Neutrophil (primary cell): ENCODE measurements around the gene PIK3CA.
"Not testable (repeated sequence)": the region's sequence is repeated elsewhere in the genome, so short reads cannot be mapped to it uniquely, and the experiment has no call there.

ENCODE experiments used
- H3K27ac ChIP-seq: fragments of 200-600 bp; sonication (generic); 2 replicates; pipeline ENCODE4 v1.5.1; 2016; ENCODE audit warnings: mild to moderate bottlenecking, moderate library complexity
- H3K27me3 ChIP-seq: fragments of 200-600 bp; sonication (generic); 2 replicates; pipeline ENCODE4 v1.6.0; 2016; ENCODE audit warnings: mild to moderate bottlenecking
- H3K36me3 ChIP-seq: fragments of 200-600 bp; sonication (generic); 2 replicates; pipeline ENCODE4 v1.5.1; 2017
- H3K4me1 ChIP-seq, 2 experiments: fragments of 200-600 bp in 1 of 2; sonication (generic) in 1 of 2; 1 replicate in 1 of 2; 2 replicates in 1 of 2; pipeline versions ENCODE4 v1.5.1 to v1.6.1; 2013 to 2016; ENCODE audit warnings: low read depth in 1 of 2, low read length in 1 of 2, mild to moderate bottlenecking in 1 of 2, moderate library complexity in 1 of 2; ENCODE audit not compliant: control insufficient read depth in 1 of 2, insufficient read depth in 1 of 2
- H3K4me3 ChIP-seq, 2 experiments: fragments of 200-600 bp in 1 of 2; sonication (generic) in 1 of 2; 1 replicate in 1 of 2; 2 replicates in 1 of 2; pipeline ENCODE4 v1.5.1; 2013 to 2016; ENCODE audit warnings: low read depth in 1 of 2, low read length in 1 of 2, mild to moderate bottlenecking in 1 of 2, moderate library complexity in 1 of 2
- H3K9me3 ChIP-seq: fragments of 200-600 bp; sonication (generic); 2 replicates; pipeline ENCODE4 v1.5.1; 2016
- TF ChIP-seq, protein P1 (sequence below): fragments of 200-600 bp; sonication (generic); IDR thresholded peaks from 2 replicates; pipeline ENCODE4 v1.5.1; 2016; ENCODE audit warnings: antibody characterized with exemption

Gene PIK3CA

DNA sequence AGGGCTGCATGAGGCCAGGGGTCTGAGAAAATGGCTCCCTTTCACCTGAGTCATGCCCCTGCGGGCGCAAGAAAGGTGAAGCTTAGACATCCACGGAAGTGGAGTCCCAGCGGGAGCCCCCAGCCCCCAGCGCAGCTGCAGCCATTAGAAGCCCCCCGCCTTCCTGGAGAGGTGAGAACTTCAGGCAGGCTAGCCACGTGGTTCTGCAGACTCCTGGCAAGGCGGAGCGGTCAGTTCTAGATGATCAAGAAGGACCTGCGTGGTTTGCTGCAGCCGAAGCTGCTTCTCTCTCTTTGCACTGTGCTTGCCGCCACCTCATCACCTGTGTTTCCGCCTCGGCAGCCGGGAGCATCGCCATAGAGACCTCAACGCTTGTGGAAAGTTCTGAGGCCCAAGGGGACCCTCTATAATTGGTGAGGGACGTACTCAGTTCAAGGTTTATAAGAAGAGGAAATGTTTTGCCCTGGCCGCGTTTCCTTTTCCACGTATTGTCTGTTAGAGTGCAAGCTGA lies 118.6 kb downstream of the PIK3CA start:
- Histone ChIP-seq H3K4me3 (no peak overlapping the region), H3K27me3 (peaks cover 8% of the 10 kb centered on the region), H3K36me3 (no peaks in the 10 kb centered on the region), H3K27ac (no peak overlapping the region), H3K9me3 (no peaks in the 10 kb centered on the region), H3K4me1 (no peaks in the 10 kb centered on the region)
- TF ChIP-seq, protein P1, sequence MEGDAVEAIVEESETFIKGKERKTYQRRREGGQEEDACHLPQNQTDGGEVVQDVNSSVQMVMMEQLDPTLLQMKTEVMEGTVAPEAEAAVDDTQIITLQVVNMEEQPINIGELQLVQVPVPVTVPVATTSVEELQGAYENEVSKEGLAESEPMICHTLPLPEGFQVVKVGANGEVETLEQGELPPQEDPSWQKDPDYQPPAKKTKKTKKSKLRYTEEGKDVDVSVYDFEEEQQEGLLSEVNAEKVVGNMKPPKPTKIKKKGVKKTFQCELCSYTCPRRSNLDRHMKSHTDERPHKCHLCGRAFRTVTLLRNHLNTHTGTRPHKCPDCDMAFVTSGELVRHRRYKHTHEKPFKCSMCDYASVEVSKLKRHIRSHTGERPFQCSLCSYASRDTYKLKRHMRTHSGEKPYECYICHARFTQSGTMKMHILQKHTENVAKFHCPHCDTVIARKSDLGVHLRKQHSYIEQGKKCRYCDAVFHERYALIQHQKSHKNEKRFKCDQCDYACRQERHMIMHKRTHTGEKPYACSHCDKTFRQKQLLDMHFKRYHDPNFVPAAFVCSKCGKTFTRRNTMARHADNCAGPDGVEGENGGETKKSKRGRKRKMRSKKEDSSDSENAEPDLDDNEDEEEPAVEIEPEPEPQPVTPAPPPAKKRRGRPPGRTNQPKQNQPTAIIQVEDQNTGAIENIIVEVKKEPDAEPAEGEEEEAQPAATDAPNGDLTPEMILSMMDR: no peak

DNA sequence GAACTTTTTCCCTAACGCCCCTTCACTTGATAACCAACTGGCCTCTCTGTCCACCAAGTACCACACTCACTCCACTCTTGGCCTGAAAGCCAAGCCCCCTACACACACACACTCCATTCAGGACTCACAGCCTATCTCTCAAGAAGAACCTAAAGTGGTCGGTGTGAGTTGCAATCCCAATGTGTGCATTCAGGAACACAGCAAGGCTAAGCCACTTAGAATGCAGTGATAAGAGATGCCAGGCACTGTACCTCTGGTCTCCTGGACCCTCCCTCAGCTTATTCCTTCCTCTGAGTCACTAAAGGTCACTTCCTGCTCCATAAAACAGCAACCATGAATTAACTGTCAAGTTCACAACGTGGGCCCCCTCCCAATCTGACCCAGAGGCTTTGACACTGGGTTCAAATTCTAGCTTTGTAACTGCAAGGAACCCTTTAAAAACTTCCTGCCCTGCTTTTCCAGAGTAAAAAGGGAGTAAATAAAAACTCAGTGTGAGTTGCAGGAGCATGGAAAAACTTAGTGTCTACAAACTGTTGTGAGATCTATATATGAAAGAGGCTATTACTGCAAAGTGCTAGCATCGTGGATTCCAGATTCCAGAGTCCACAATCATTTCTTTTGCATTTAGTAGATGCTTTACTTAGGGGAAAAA lies 120.4 kb downstream of the PIK3CA start:
- Histone ChIP-seq H3K4me3 (no peak overlapping the region), H3K27ac (no peak overlapping the region), H3K4me1 (no peaks in the 10 kb centered on the region), H3K27me3 (peaks cover 8% of the 10 kb centered on the region), H3K36me3 (no peaks in the 10 kb centered on the region), H3K9me3 (no peaks in the 10 kb centered on the region)
- TF ChIP-seq, protein P1: no peak

DNA sequence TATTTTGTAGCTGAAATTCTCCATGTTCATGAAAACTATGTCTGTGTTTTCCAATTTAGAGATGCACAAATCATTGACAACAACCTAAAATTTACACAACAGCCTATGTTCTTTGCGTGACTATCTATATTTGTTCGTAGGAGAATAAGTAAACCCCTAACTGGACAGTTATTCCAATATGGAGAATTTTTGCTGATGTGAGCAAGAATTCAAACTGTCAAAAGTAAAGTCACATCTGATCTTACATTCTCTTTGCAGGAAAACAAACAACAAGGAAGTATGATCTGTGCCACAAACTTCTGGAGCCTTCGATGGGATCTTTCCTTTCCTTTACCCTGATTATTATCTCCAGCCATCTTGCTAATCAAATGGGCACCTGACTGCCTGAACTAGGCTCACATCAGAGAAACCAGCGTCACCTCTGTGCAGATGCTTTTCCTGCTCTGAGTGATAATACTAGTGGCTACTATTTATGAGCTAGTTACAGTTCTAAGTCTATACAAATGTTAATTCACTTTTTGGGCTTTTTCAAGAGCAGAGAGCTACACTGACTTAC lies 121.1 kb downstream of the PIK3CA start:
- no peaks in the 10 kb centered on the region for H3K9me3 ChIP-seq
- no peak overlapping the region for H3K4me3 ChIP-seq
- H3K27ac ChIP-seq: no peak overlapping the region
- peaks cover 8% of the 10 kb centered on the region for H3K27me3 ChIP-seq
- H3K36me3 ChIP-seq: no peaks in the 10 kb centered on the region
- TF ChIP-seq, protein P1: no peak
- no peaks in the 10 kb centered on the region for H3K4me1 ChIP-seq

DNA sequence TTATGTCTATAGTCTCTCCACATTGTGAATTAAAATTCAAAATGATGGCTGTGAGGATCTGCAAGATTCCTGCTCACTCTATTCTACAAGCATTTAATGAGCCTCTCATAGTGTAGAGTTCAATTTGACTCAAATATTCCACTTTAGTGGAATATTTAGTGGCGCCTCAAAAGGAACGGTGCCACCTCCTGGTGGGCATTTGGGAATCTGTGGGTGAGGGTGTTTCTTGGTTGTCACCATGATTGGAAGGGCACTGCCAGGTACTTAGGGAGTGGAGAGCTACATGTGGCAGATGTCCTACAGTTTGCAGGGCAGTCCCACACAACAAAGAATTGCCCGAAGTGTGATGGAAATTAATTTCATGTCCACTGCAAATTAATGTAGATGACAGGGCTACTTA lies 124.2 kb downstream of the PIK3CA start:
- no peaks in the 10 kb centered on the region for H3K36me3 ChIP-seq
- H3K9me3 ChIP-seq: no peaks in the 10 kb centered on the region
- H3K4me1 ChIP-seq: no peaks in the 10 kb centered on the region
- H3K4me3 ChIP-seq: no peak overlapping the region
- H3K27me3 ChIP-seq: no peaks in the 10 kb centered on the region
- no peak overlapping the region for H3K27ac ChIP-seq
- TF ChIP-seq, protein P1: no peak

DNA sequence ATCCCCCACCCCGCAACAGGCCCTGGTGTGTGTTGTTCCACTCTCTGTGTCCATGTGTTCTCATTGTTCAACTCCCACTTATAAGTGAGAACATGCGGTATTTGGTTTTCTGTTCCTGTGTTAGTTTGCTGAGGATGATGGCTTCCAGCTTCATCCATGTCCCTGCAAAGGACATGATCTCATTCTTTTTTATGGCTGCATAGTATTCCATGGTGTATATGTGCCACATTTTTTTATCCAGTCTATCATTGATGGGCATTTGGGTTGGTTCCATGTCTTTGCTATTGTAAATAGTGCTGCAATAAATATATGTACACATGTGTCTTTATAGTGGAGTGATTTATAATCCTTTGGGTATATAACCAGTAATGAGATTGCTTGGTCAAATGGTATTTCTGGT lies 126.3 kb downstream of the PIK3CA start:
- not testable (repeated sequence) for H3K27ac ChIP-seq, H3K4me3 ChIP-seq, H3K36me3 ChIP-seq, H3K9me3 ChIP-seq, H3K27me3 ChIP-seq, H3K4me1 ChIP-seq

DNA sequence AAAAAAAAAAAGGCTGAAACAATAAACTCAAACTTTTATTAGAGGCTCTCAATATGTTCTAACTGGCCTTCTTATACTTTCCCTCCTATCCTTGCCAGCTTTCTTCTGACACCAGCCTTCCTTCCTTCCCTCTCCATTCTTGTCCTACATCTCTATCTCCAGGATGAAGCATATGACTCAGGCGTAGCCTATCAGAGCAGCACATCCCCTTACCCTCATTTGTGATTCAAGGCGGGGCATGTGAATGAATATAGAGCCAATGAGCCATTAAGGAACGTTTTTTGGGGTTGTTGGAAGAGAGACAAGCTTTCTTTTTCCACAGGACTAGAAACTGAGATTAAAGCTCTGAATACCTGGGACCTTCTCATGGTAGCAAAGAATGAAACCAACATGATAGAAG lies 127.8 kb downstream of the PIK3CA start:
- H3K27ac ChIP-seq: no peak overlapping the region
- no peaks in the 10 kb centered on the region for H3K36me3 ChIP-seq
- TF ChIP-seq, protein P1: no peak
- no peaks in the 10 kb centered on the region for H3K27me3 ChIP-seq
- no peak overlapping the region for H3K4me3 ChIP-seq
- H3K4me1 ChIP-seq: no peaks in the 10 kb centered on the region
- no peaks in the 10 kb centered on the region for H3K9me3 ChIP-seq
